GM18505 (cell line): ENCODE measurements around the gene ANO8.

Experiments used
- ATAC-seq: cut with Tn5 transposase; IDR thresholded peaks from one replicate; pipeline ENCODE4 v1.9.1; 2021; ENCODE audit not compliant: unreplicated experiment
- POLR2A ChIP-seq: IDR thresholded peaks from 4 replicates; pipeline ENCODE4 v1.6.1; 2011; ENCODE audit warnings: borderline replicate concordance; ENCODE audit not compliant: insufficient read depth, insufficient read length; ENCODE audit errors: extremely low read depth

Gene ANO8

DNA sequence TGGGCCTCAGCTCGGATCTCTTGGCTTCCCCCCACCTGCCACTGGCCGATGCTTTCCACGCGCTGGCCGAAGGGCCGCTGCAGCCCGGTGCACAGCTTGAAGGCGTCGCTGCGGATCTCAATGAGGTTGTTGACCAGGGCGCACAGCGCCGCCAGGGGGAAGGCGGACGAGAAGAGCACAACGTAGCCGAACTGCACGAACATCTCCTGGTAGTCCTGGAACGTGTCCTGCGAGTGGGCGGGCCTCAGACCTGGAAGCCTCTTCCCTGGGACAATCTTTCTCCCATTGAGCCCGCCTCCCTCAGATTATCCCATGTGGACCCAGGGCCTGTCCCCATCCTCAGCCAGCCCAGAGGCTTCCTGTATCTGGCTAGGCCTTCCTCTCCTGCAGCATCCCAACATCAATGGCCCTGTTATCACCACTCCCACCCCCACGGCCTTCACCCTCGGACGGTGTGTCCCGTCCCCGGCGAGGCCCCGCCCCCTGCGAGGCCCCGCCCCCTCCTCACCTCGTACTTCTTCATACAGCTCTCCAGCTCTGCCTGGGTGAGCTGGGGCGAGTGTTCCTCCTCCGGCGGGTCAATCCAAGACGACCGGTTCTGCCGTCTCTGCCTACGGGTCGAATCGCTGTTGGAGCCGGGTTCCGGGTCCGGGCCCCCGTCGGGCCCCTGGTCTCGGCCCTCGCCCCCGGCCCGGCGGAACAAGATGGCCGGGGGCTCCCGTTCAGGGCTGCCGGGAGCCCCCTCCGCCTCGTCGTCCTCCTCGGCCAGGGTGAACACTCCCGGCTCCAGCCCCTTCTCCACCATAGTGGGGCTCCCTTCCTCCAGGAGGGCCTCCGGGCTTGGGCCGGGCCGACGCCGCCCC is 6.8 kb downstream of the ANO8 start:
- no peak for ATAC-seq

GRCh38 chr19:17327068-17327653 is 7.5 kb downstream of the ANO8 start:
- no peak for TF ChIP-seq POLR2A
- ATAC-seq = no peak

More for the DNA sequence above, 6.8 kb downstream of the ANO8 start:
- TF ChIP-seq POLR2A = no peak

DNA sequence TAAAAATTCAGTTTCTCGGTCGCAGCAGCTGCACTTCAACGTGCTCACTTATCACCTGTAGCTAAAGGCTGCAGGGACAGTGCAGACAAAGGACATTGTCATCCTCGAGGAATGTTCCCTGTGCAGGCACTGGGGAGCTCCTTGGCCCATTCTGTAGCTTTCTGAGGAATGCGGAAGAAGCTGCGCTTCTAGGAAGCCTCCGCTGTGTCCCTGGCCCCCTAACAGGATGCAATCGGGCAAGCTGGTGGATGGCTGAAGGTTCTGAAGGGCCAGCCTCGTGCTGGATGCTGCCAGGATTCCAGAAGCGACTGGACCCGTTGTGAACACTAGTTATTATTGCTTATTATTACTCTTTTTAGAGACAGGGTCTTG is 8.1 kb downstream of the ANO8 start:
- ATAC-seq = no peak
- no peak for TF ChIP-seq POLR2A

DNA sequence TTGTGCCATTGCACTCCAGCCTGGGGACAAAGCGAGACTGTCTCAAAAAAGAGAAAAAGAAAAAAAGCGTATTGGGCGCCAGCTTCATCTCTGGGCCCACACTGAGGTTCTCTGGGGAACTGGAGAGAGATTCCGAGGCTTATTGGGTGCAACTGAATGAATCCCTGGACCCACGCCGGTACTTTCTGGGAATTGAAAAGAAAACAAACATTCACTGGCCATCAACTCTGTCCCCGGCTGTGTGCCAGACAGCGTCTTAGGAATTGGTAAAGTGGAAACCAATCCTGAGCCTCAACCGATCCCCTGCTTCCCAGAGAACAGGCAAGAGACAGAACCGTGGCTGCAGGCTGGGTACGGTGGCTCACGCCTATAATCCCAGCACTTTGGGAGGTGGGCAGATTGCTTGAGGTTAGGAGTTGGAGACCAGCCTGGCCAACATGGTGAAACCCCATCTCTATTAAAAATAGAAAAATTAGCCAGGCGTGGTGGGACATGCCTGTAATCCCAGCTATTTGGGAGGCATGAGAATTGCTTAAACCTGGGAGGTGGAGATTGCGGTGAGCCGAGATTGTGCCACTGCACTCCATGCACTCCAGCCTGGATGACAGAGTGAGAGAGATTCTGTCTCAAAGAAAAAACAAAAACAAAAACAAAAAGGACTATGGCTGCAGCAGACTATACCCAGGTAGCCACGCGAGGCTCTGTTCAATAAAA is 8.6 kb downstream of the ANO8 start:
- ATAC-seq = no peak

GRCh38 chr19:17325133-17325532 is 9.5 kb downstream of the ANO8 start:
- no peak for ATAC-seq
- TF ChIP-seq POLR2A = no peak

More for the DNA sequence above, 8.6 kb downstream of the ANO8 start:
- no peak for TF ChIP-seq POLR2A

GRCh38 chr19:17324357-17325114 is 10.1 kb downstream of the ANO8 start:
- TF ChIP-seq POLR2A = no peak
- ATAC-seq = no peak

- ATAC-seq = no peak
- TF ChIP-seq POLR2A = no peak
Observed at GRCh38 chr19:17323964-17324332, 10.7 kb downstream of the ANO8 start.

- no peak for ATAC-seq
- TF ChIP-seq POLR2A = no peak
Observed at GRCh38 chr19:17323300-17323963, 11.2 kb downstream of the ANO8 start.

DNA sequence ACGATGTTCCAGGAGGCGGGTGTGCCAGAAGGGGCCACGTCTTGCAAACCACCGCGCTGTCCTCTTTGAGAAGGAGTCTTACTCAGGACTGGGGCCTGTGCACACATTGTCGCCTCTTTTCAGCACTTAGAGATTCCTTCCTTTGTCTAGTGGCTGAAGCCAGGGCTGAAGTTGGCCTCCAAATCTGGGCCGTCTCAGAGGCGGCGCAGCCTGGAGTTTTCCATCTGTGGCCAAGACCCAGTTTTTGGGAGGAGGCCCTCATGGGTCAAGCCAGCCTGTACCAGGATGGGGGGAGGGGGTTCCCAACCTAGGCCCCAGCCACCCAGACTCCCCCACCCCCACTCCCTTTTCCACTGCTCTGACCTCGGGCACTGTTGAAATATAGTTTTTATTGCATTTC is 11.8 kb downstream of the ANO8 start:
- no peak for ATAC-seq
- TF ChIP-seq POLR2A = no peak

GRCh38 chr19:17321655-17322489 is 12.8 kb downstream of the ANO8 start:
- no peak for ATAC-seq
- TF ChIP-seq POLR2A = no peak

GRCh38 chr19:17320435-17320834 is 14.2 kb downstream of the ANO8 start:
- no peak for TF ChIP-seq POLR2A
- ATAC-seq = no peak
